OCI-LY3 (cell line): ENCODE measurements around the gene ZNF608.
A peak's percentile ranks its signal among the peaks of the same experiment; 100 is the strongest.

Experiments
- H2AFZ ChIP-seq: fragments of 200-600, 300-600 bp; shearing (Covaris generic); 2 replicates; pipeline ENCODE4 v1.6.0; 2014; ENCODE audit warnings: antibody characterized with exemption, low read depth, low read length
- H3K27ac ChIP-seq: fragments of 200-600, 300-600 bp; sonication (generic); 2 replicates; pipeline ENCODE4 v1.5.1; 2014; ENCODE audit warnings: mild to moderate bottlenecking, low read length, moderate library complexity, mixed read lengths
- H3K27me3 ChIP-seq: fragments of 200-600, 300-600 bp; sonication (generic); 2 replicates; pipeline ENCODE4 v1.6.1; 2014; ENCODE audit warnings: low read depth, low read length, mixed read lengths
- H3K36me3 ChIP-seq: fragments of 200-600, 300-600 bp; sonication (generic); replicated peaks from 2 replicates; pipeline ENCODE3; 2014; ENCODE audit warnings: low read depth, low read length, mixed read lengths
- H3K4me1 ChIP-seq: fragments of 300-600, 200-600 bp; sonication (generic); 2 replicates; pipeline ENCODE4 v1.6.1; 2014; ENCODE audit warnings: low read length, mixed read lengths
- H3K4me2 ChIP-seq: fragments of 200-600, 300-600 bp; sonication (generic); 2 replicates; pipeline ENCODE4 v1.6.1; 2014; ENCODE audit warnings: low read length, mixed read lengths
- H3K4me3 ChIP-seq: fragments of 300-600, 200-600 bp; sonication (generic); 2 replicates; pipeline ENCODE4 v1.5.1; 2014; ENCODE audit warnings: antibody characterized with exemption, mild to moderate bottlenecking, low read length, moderate library complexity
- H3K79me2 ChIP-seq: fragments of 300-600, 200-600 bp; shearing (Covaris generic); 2 replicates; pipeline ENCODE4 v1.6.1; 2014; ENCODE audit warnings: mild to moderate bottlenecking, low read length, mixed read lengths
- H3K9ac ChIP-seq: fragments of 300-600, 200-600 bp; shearing (Covaris generic); 2 replicates; pipeline ENCODE4 v1.6.0; 2014; ENCODE audit warnings: mild to moderate bottlenecking, low read length, moderate library complexity
- H3K9me3 ChIP-seq: fragments of 200-600, 300-600 bp; shearing (Covaris generic); 2 replicates; pipeline ENCODE4 v1.6.1; 2014; ENCODE audit warnings: low read length, mixed read lengths; ENCODE audit not compliant: insufficient read depth
- H4K20me1 ChIP-seq: fragments of 200-600, 300-600 bp; sonication (generic); 2 replicates; pipeline ENCODE4 v1.6.1; 2016; ENCODE audit warnings: low read length, mixed read lengths; ENCODE audit not compliant: insufficient read depth
- EZH2phosphoT487 ChIP-seq: fragments of 200-600 bp; shearing (Covaris generic); IDR thresholded peaks from 2 replicates; pipeline ENCODE4 v1.6.1; 2018; ENCODE audit warnings: antibody characterized with exemption, mixed run types, low read depth
- TF ChIP-seq, protein P1 (sequence below): fragments of 200-600, 300-600 bp; sonication (generic); IDR thresholded peaks from 2 replicates; pipeline ENCODE4 v1.5.1; 2014; ENCODE audit warnings: antibody characterized with exemption, low read length, low read depth

Gene ZNF608

DNA sequence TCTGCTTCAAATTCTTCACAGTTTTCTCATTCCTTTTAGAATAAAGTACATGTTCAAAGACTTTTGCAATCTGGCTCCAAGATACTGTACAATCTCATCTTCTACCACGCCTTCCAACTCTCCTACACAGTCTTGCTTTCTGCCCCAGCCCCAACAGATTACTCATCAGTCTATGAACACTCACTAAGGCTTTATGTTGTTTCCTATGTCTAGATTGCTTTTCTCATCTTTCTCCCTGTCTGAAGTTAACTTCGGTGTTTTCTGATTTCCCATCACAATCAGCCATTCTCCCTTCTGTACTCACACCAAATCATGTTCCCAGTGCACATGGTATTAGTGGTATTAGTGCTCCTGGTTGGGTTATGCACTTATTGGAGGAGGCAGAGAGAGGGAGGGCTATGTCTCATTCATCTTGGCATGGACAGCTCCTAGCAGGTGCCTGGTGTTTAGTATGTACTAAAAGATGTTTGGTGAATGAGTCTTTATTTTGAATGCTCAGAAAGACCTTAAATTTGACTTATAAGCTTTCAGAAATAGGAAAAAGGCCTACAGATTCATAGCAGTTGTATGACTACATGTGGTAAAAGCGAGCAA lies 44.0 kb upstream of the ZNF608 start:
- H3K79me2 ChIP-seq, result no peaks in the 10 kb centered on the region
- H2AFZ ChIP-seq, result no peak overlapping the region
- no peaks in the 10 kb centered on the region for H3K27me3 ChIP-seq
- no peak overlapping the region for H3K4me3 ChIP-seq
- H4K20me1 ChIP-seq, result no peaks in the 10 kb centered on the region
- peaks cover 23% of the 10 kb centered on the region for H3K4me1 ChIP-seq
- H3K4me2 ChIP-seq, result no peak overlapping the region
- H3K9ac ChIP-seq, result no peak overlapping the region
- no peaks in the 10 kb centered on the region for H3K36me3 ChIP-seq
- no peaks in the 10 kb centered on the region for H3K9me3 ChIP-seq
- H3K27ac ChIP-seq, result no peak overlapping the region
- TF ChIP-seq EZH2phosphoT487, result no peak
- TF ChIP-seq, protein P1, sequence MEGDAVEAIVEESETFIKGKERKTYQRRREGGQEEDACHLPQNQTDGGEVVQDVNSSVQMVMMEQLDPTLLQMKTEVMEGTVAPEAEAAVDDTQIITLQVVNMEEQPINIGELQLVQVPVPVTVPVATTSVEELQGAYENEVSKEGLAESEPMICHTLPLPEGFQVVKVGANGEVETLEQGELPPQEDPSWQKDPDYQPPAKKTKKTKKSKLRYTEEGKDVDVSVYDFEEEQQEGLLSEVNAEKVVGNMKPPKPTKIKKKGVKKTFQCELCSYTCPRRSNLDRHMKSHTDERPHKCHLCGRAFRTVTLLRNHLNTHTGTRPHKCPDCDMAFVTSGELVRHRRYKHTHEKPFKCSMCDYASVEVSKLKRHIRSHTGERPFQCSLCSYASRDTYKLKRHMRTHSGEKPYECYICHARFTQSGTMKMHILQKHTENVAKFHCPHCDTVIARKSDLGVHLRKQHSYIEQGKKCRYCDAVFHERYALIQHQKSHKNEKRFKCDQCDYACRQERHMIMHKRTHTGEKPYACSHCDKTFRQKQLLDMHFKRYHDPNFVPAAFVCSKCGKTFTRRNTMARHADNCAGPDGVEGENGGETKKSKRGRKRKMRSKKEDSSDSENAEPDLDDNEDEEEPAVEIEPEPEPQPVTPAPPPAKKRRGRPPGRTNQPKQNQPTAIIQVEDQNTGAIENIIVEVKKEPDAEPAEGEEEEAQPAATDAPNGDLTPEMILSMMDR, result no peak

DNA sequence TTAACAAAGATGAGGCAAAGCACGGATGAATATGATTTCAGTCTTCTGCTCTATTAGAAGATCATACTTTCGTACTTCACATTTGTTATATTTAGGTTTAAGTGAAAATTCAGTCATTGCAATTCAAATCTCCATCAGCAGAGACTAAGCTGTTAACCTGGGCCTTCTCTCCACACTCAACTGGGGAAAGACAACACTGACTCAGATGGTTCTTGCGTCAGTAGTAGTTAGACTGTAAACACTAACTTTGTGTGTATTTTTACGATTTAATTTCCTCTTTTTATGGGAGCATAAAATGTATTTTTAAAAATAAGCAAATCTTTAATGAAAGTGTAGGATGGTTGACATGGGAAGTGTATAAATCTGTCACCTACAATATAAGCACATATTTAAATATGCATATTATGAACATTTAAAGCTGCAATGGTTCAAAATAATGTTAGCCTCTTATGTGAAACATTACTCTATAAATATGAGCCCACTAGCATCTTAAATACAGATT lies 42.7 kb upstream of the ZNF608 start:
- Histone ChIP-seq H2AFZ (no peak overlapping the region), H3K9ac (no peak overlapping the region), H3K27me3 (no peaks in the 10 kb centered on the region), H4K20me1 (no peaks in the 10 kb centered on the region), H3K4me3 (no peak overlapping the region), H3K9me3 (no peaks in the 10 kb centered on the region), H3K27ac (no peak overlapping the region), H3K4me1 (peaks cover 11% of the 10 kb centered on the region), H3K4me2 (no peak overlapping the region), H3K36me3 (no peaks in the 10 kb centered on the region), H3K79me2 (no peaks in the 10 kb centered on the region)
- TF ChIP-seq EZH2phosphoT487, result no peak
- TF ChIP-seq, protein P1, result no peak

DNA sequence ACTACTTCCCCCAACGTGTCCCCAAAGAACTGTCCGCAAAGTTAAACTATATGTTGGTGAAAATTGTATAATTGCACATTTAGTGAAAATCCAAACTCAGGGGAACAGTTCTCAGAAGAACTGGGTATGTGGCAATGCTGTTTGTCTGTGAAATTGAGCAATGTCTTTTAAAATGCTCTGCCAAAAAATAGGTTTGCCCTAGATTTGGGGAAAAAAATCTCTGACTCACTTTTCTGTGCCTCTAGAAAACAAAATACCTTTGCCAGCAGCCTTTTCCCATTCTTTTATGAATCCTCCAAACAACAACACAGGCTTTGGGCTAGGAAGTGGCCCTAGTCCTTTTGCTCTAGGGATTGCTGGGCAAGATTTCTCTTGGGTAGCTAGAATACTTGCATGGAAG lies 37.4 kb upstream of the ZNF608 start:
- Histone ChIP-seq H3K4me2 (peak overlapping the region; percentile 41; the same call in 1 of the 2 replicates), H3K79me2 (no peaks in the 10 kb centered on the region), H3K36me3 (peaks cover 3% of the 10 kb centered on the region), H3K4me3 (no peak overlapping the region), H3K27me3 (no peaks in the 10 kb centered on the region), H3K9me3 (no peaks in the 10 kb centered on the region), H4K20me1 (no peaks in the 10 kb centered on the region), H2AFZ (no peak overlapping the region), H3K4me1 (peaks cover 11% of the 10 kb centered on the region), H3K9ac (no peak overlapping the region), H3K27ac (no peak overlapping the region)
- no peak for TF ChIP-seq EZH2phosphoT487
- TF ChIP-seq, protein P1, result no peak

DNA sequence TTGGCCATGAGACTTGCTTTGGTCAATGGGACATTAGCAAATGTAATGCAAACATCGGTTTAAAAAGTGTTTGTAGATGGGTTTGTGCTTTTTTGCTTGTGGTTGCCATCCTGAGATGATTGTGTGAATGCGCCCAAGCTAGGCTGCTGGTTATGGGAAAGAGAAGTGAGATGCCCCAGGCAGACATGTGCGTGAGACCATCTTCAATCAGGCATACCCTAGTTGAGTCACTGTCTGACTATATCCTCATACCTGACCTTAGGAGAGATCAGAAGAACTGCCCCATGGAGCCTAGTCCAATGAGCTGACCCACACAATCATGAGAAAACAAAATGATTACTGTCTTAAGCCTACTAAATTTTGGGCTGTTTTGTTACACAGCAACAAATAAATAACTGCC lies 36.8 kb upstream of the ZNF608 start:
- Histone ChIP-seq H3K27me3 (no peaks in the 10 kb centered on the region), H3K4me3 (no peak overlapping the region), H2AFZ (no peak overlapping the region), H3K79me2 (no peaks in the 10 kb centered on the region), H4K20me1 (no peaks in the 10 kb centered on the region), H3K9ac (no peak overlapping the region), H3K27ac (0 out of 2 replicates have a peak overlapping the region, but pooled peaks have one; percentile 34), H3K4me1 (peaks cover 11% of the 10 kb centered on the region), H3K4me2 (peak overlapping the region; percentile 41), H3K9me3 (no peaks in the 10 kb centered on the region), H3K36me3 (peaks cover 3% of the 10 kb centered on the region)
- no peak for TF ChIP-seq EZH2phosphoT487
- TF ChIP-seq, protein P1, result no peak
